SJSA1 (cell line): Measurements from ENCODE around the gene RIMKLA. TPM values are rescaled to one million over a fixed set of nuclear protein-coding genes. Genes with fewer than 3 reads are reported as not detected.

Experiments used
- DNase-seq, 2 experiments: peaks; one replicate each; pipeline ENCODE4 v3.0.0-alpha.2; 2015 to 2020; ENCODE audit warnings: low spot score in 2 of 2, low read depth in 1 of 2
- H3K27ac ChIP-seq: fragments of 250-450 bp; sonication (Bioruptor Pico); 2 replicates; pipeline ENCODE4 v1.5.1; 2020; ENCODE audit warnings: mild to moderate bottlenecking, moderate library complexity
- H3K27me3 ChIP-seq: fragments of 250-450 bp; sonication (Bioruptor Pico); replicated peaks from 2 replicates; pipeline ENCODE4 v1.5.1; 2020; ENCODE audit warnings: mild to moderate bottlenecking, moderate library complexity
- H3K36me3 ChIP-seq: fragments of 250-450 bp; sonication (Bioruptor Pico); 2 replicates; pipeline ENCODE4 v1.5.1; 2020; ENCODE audit warnings: mild to moderate bottlenecking
- H3K4me1 ChIP-seq: fragments of 250-450 bp; sonication (Bioruptor Pico); replicated peaks from 2 replicates; pipeline ENCODE4 v1.6.1; 2021; ENCODE audit warnings: mild to moderate bottlenecking
- H3K4me3 ChIP-seq: fragments of 250-450 bp; sonication (Bioruptor Pico); 2 replicates; pipeline ENCODE4 v1.5.1; 2020; ENCODE audit warnings: mild to moderate bottlenecking
- H3K9me3 ChIP-seq: fragments of 250-450 bp; sonication (Bioruptor Pico); replicated peaks from 2 replicates; pipeline ENCODE4 v1.5.1; 2020; ENCODE audit warnings: mild to moderate bottlenecking
- total RNA-seq: library from RNA; depleted of rRNA; stranded (reverse); fragments of >200 nt; shearing (Covaris generic); gene quantifications from 2 replicates; pipeline ENCODE4 v1.2.3, GENCODE V29; 2014

The RIMKLA gene
- total RNA-seq, 1 experiment from 2014 or later, result under 0.01 TPM

- no peaks in the 10 kb centered on the region; the same call in 1 of the 2 replicates for H3K27me3 ChIP-seq
- no peak overlapping the region for H3K4me3 ChIP-seq
- no peaks in the 10 kb centered on the region for H3K36me3 ChIP-seq
- no peaks in the 10 kb centered on the region for H3K9me3 ChIP-seq
- H3K4me1 ChIP-seq, result peaks cover 5% of the 10 kb centered on the region; the same call in 1 of the 2 replicates
- H3K27ac ChIP-seq, result no peak overlapping the region
- no peak for DNase-seq
These were observed 21.1 kb upstream of the RIMKLA start for GRCh38 chr1:42359466-42359865.

- Histone ChIP-seq H3K4me1 (peaks cover 5% of the 10 kb centered on the region; the same call in 1 of the 2 replicates), H3K27me3 (peaks cover 4% of the 10 kb centered on the region; the same call in 1 of the 2 replicates), H3K36me3 (no peaks in the 10 kb centered on the region), H3K9me3 (no peaks in the 10 kb centered on the region), H3K27ac (no peak overlapping the region), H3K4me3 (no peak overlapping the region)
- DNase-seq, result no peak
These were observed 16.5 kb upstream of the RIMKLA start for GRCh38 chr1:42364089-42364488.

- H3K27me3 ChIP-seq, result peaks cover 4% of the 10 kb centered on the region; the same call in 1 of the 2 replicates
- H3K27ac ChIP-seq, result no peak overlapping the region
- no peak for DNase-seq
- peaks cover 5% of the 10 kb centered on the region; the same call in 1 of the 2 replicates for H3K4me1 ChIP-seq
- H3K9me3 ChIP-seq, result no peaks in the 10 kb centered on the region
- no peak overlapping the region for H3K4me3 ChIP-seq
- H3K36me3 ChIP-seq, result no peaks in the 10 kb centered on the region
These were observed 16.1 kb upstream of the RIMKLA start for GRCh38 chr1:42364542-42364941.

DNA sequence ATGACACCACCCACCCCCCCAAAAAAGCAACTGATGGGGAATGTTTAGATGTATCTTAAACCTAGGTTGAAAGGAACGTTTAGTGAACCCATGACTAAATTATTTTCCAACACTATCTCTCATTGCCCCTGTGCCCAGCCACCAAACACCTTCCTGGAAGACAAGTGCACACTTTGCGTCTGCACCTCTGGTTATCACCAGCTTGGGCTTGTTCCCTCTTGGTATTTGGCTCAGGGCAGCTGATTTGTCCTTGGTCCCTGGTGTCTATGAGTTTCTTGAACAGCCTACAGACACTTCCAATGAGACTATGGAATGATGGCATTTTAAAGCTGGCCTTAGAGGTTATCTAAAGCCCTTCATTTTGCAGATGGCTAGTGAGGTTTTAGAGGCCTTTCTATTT, 15.5 kb upstream of the RIMKLA start:
- H3K4me3 ChIP-seq, result no peak overlapping the region
- no peak for DNase-seq
- H3K9me3 ChIP-seq, result no peaks in the 10 kb centered on the region
- no peaks in the 10 kb centered on the region for H3K36me3 ChIP-seq
- H3K4me1 ChIP-seq, result peaks cover 5% of the 10 kb centered on the region; the same call in 1 of the 2 replicates
- peaks cover 4% of the 10 kb centered on the region; the same call in 1 of the 2 replicates for H3K27me3 ChIP-seq
- H3K27ac ChIP-seq, result no peak overlapping the region

DNA sequence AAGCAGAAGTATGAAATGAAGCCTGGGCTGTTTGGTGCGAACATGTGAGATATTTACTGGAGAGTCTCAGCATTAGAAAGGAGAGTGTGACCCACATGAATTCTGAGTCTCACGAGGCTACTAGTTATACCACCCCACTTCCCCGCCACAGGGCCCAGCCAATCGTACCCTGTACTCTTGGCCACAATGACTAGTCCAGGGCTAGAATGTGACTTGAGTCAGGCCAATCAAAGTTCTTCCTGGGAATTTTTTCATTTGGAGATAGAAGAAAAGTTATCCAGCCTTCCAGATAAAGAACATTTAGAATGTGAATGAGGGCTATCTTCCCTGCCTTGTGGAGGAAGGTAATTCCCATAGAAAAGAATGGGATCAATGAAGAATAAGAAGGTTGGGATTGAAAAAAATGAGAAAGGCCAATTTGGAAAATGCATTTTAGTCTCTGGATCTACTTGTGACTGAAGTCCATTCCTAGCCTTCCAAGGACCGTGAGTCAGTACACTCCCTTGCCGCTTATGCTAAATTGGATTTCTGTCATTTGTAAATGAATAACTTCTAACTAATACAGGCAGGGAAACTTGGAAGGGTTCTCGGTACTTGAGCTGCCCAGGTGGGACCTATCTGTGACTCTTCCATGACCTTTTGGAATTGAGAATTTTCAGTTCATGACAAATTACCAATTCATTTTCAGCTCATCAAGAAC, 12.3 kb upstream of the RIMKLA start:
- no peak overlapping the region for H3K4me3 ChIP-seq
- peaks cover 3% of the 10 kb centered on the region; the same call in 1 of the 2 replicates for H3K4me1 ChIP-seq
- H3K27ac ChIP-seq, result no peak overlapping the region
- no peaks in the 10 kb centered on the region for H3K9me3 ChIP-seq
- H3K36me3 ChIP-seq, result no peaks in the 10 kb centered on the region
- DNase-seq, result no peak
- H3K27me3 ChIP-seq, result peaks cover 6% of the 10 kb centered on the region; the same call in 1 of the 2 replicates

DNA sequence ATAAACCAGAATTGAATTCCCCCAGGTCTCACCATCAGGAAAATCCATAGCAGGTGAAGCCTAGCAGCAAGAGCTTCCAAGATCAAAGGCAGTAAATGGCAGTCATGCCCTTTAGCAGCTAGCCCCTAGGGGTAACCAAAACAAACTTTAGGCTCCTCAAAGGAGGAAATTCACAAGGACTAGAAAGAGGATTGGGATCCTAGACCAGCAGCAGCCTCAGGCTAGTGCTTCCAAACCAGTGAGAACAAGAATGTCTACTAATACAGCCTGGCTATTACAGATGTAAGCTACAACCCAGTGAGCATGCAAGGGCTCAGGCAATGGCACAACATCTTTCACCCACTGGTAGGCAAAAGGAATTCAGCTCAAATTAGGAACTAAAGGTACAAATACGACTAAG, 11.1 kb upstream of the RIMKLA start:
- no peaks in the 10 kb centered on the region for H3K9me3 ChIP-seq
- H3K4me3 ChIP-seq, result no peak overlapping the region
- H3K36me3 ChIP-seq, result no peaks in the 10 kb centered on the region
- no peaks in the 10 kb centered on the region for H3K4me1 ChIP-seq
- DNase-seq, result no peak
- peaks cover 6% of the 10 kb centered on the region; the same call in 1 of the 2 replicates for H3K27me3 ChIP-seq
- no peak overlapping the region for H3K27ac ChIP-seq

DNA sequence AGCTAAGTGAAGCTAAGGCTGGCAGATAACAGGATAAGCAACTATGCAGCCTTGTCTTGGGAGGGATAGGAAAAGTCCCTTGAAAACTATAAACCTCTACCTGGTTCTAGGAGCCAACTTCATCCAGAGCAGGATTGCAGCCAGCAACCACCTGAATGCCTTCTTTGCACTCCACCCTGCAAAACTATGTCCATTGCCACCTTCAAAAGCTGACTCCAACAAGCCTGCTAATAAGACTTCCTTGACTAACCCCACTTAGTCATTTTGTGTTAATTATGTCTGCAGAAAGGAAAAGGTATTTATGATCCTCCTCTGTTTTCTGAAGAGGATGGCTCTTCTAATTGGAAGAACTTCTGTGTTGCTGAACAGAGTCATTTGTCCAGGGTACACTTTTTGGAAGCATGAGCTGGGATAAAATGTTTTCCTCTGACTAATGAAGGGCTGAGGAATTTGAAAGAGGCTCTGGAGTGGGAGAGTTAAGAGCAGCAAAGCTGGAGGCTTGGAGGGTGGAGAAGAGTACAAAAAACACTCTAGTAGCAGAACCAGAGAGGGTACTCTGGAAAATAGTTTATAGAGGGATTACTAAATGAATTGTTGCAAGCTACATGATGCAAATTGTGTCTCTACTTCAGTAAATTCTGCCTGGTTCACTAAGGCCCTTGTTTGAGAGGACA, 9.6 kb upstream of the RIMKLA start:
- Histone ChIP-seq H3K27me3 (peaks cover 6% of the 10 kb centered on the region; the same call in 1 of the 2 replicates), H3K36me3 (no peaks in the 10 kb centered on the region), H3K4me1 (no peaks in the 10 kb centered on the region), H3K27ac (no peak overlapping the region), H3K9me3 (no peaks in the 10 kb centered on the region), H3K4me3 (no peak overlapping the region)
- DNase-seq, result no peak

GRCh38 chr1:42372796-42373195, 7.8 kb upstream of the RIMKLA start:
- Histone ChIP-seq H3K27me3 (peaks cover 6% of the 10 kb centered on the region; the same call in 1 of the 2 replicates), H3K4me3 (no peak overlapping the region), H3K9me3 (no peaks in the 10 kb centered on the region), H3K27ac (no peak overlapping the region), H3K36me3 (no peaks in the 10 kb centered on the region), H3K4me1 (no peaks in the 10 kb centered on the region)
- DNase-seq, result no peak

DNA sequence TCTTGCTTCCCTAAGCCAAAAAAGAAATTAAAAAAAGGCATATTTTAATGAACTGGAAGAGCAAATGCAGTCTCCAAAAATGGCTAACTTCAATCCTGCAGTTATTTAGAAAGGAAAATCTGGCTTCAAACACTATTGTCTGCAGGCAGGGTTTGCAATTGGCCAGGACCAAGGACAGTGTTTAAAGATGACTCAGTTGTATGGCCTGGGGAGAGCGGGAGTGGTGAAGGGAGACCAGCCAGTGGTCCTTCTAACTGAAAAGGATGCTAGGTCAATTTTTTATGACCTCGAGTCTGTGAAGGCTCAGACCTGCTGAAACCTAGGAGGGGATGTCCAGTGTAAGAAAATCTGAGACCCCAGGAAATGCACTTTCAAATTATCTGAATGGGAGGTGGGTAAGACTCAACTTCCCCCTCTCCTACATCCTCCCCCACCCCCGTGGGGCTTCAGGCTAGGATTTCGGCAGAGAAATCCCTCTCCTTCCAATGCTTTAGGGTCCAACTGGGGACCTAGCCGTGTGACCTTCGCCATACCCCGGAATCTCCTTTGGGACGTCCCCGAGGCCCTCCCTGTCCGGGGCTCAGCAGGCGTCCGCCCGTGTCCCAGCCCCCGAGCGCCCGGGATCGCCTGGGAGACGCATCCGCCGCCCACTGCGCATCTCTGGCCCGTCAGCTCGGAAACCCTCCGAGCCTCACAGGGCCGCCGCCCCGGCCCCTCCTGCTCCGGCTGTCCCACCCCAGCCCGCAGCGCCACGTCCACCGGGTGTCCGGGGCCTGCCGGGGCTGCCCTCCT, 602 bp upstream of the RIMKLA start:
- H3K9me3 ChIP-seq, result peaks cover 5% of the 10 kb centered on the region; the same call in 1 of the 2 replicates
- peaks cover 50% of the 10 kb centered on the region for H3K27me3 ChIP-seq
- no peaks in the 10 kb centered on the region for H3K36me3 ChIP-seq
- no peak overlapping the region for H3K27ac ChIP-seq
- H3K4me3 ChIP-seq, result peak overlapping the region; percentile 32
- H3K4me1 ChIP-seq, result peaks cover 11% of the 10 kb centered on the region
- DNase-seq, result no peak

GRCh38 chr1:42381280-42381673, 685 bp downstream of the RIMKLA start:
- Histone ChIP-seq H3K9me3 (peaks cover 5% of the 10 kb centered on the region; the same call in 1 of the 2 replicates), H3K4me3 (no peak overlapping the region), H3K36me3 (no peaks in the 10 kb centered on the region), H3K4me1 (peaks cover 11% of the 10 kb centered on the region), H3K27me3 (peaks cover 50% of the 10 kb centered on the region), H3K27ac (no peak overlapping the region)
- DNase-seq, result no peak

- Histone ChIP-seq H3K36me3 (no peaks in the 10 kb centered on the region), H3K9me3 (peaks cover 5% of the 10 kb centered on the region; the same call in 1 of the 2 replicates)
These were observed 4.7 kb downstream of the RIMKLA start for GRCh38 chr1:42385283-42385682.

DNA sequence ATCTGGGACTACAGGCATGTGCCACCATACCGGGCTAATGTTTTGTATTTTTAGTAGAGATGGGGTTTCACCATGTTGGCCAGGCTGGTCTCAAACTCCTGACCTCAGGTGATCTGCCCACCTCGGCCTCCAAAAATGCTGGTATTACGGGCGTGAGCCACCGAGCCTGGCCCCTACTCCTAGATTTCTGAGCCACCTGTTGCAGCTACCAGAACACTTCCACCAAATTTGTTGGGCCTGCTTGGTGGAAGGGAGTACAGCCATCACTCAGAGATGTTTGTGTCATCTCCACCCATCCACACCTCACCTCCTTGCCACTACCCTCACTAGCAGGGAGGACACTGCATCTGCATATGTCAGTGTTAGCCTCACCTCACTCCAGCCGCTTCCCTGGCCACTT, 5.5 kb downstream of the RIMKLA start:
- H3K27ac ChIP-seq, result no peak overlapping the region
- no peak overlapping the region for H3K4me3 ChIP-seq
- peaks cover under 1% of the 10 kb centered on the region for H3K4me1 ChIP-seq
- no peak for DNase-seq
- H3K27me3 ChIP-seq, result peaks cover 25% of the 10 kb centered on the region
- H3K36me3 ChIP-seq, result no peaks in the 10 kb centered on the region
- peaks cover under 1% of the 10 kb centered on the region for H3K9me3 ChIP-seq

More at GRCh38 chr1:42385283-42385682, 4.7 kb downstream of the RIMKLA start:
- Histone ChIP-seq H3K27ac (no peak overlapping the region), H3K27me3 (peaks cover 30% of the 10 kb centered on the region), H3K4me1 (peaks cover 8% of the 10 kb centered on the region), H3K4me3 (no peak overlapping the region)
- DNase-seq, result no peak

GRCh38 chr1:42392255-42392654, 11.7 kb downstream of the RIMKLA start:
- 0 out of 2 replicates have a peak, but pooled peaks cover 2% of the 10 kb centered on the region for H3K27me3 ChIP-seq
- H3K4me3 ChIP-seq, result no peak overlapping the region
- DNase-seq, result no peak
- no peaks in the 10 kb centered on the region for H3K4me1 ChIP-seq
- no peaks in the 10 kb centered on the region for H3K36me3 ChIP-seq
- no peaks in the 10 kb centered on the region; the same call in 1 of the 2 replicates for H3K9me3 ChIP-seq
- no peak overlapping the region for H3K27ac ChIP-seq
